Endothelial cell of umbilical vein (primary cell): ENCODE results near the gene CDC45. TPM values are rescaled to one million over a fixed set of nuclear protein-coding genes. Genes with fewer than 3 reads are reported as not detected.

Source experiments
- BruUV-seq: library from RNA; stranded (reverse); fragments of 400-500 nt; replicated peaks from 2 replicates; lab custom pipeline; 2021; lab: Mats Ljungman, UMichigan
- CTCF ChIA-PET: fragments of 300-600, 350-600 bp; sonication (Branson Sonifier 250); formaldehyde crosslinking; loops from one replicate; lab custom pipeline; 2021; ENCODE audit warnings: antibody characterized with exemption, inconsistent platforms; lab: Charles Lee
- POLR2A ChIA-PET: fragments of 300-600, 350-600 bp; sonication (Branson Sonifier 250); formaldehyde crosslinking; loops from one replicate; lab custom pipeline; 2021; ENCODE audit warnings: antibody characterized with exemption, inconsistent platforms; lab: Charles Lee
- DNase-seq: peaks from one replicate; pipeline ENCODE4 v3.0.0-alpha.2; 2011; ENCODE audit warnings: low read depth, low spot score
- FAIRE-seq: peaks from 2 replicates; lab custom pipeline; 2011; peaks lifted over from hg19 to GRCh38; lab: Jason Lieb, UNC
- H2AFZ ChIP-seq: 2 replicates; pipeline ENCODE4 v1.6.0; 2012; ENCODE audit warnings: low read depth, low read length, control low read depth, inconsistent platforms
- H3K27ac ChIP-seq: 2 replicates; pipeline ENCODE4 v1.5.1; 2011; ENCODE audit warnings: low read depth, mild to moderate bottlenecking, control low read depth, low read length, moderate library complexity; ENCODE audit not compliant: insufficient read depth
- H3K27me3 ChIP-seq, 2 experiments: 2 replicates each; pipeline versions ENCODE4 v1.6.0 to v1.6.1; 2011; ENCODE audit warnings: low read length in 2 of 2, mixed read lengths in 1 of 2; ENCODE audit not compliant: control insufficient read depth in 2 of 2, insufficient read depth in 2 of 2
- H3K36me3 ChIP-seq, 2 experiments: 2 replicates in 1 of 2; 3 replicates in 1 of 2; pipeline ENCODE4 v1.5.1; 2011; ENCODE audit warnings: low read length in 2 of 2, mild to moderate bottlenecking in 1 of 2, moderate library complexity in 1 of 2; ENCODE audit not compliant: control insufficient read depth in 2 of 2, insufficient read depth in 2 of 2; ENCODE audit errors: extremely low read depth in 1 of 2
- H3K4me1 ChIP-seq: 3 replicates; pipeline ENCODE4 v1.5.1; 2011; ENCODE audit warnings: mild to moderate bottlenecking, low read length; ENCODE audit not compliant: control insufficient read depth, insufficient read depth; ENCODE audit errors: extremely low read depth
- H3K4me2 ChIP-seq: 2 replicates; pipeline ENCODE4 v1.6.1; 2011; ENCODE audit warnings: low read length, control low read depth, mixed read lengths; ENCODE audit not compliant: insufficient read depth
- H3K4me3 ChIP-seq, 3 experiments: fragments of 200-600 bp in 1 of 3; sonication (generic), shearing (Covaris generic) in 1 of 3; replicated peaks in 1 of 3; 2 replicates each; pipeline ENCODE4 v1.5.1; 2011 to 2016; ENCODE audit warnings: control low read depth in 3 of 3, low read length in 3 of 3, mild to moderate bottlenecking in 2 of 3, inconsistent platforms in 1 of 3, low read depth in 1 of 3, moderate library complexity in 1 of 3; ENCODE audit not compliant: insufficient read depth in 1 of 3
- H3K79me2 ChIP-seq: 2 replicates; pipeline ENCODE4 v1.6.0; 2012; ENCODE audit warnings: low read length, inconsistent platforms; ENCODE audit not compliant: control insufficient read depth, insufficient read depth
- H3K9ac ChIP-seq: replicated peaks from 2 replicates; pipeline ENCODE3; 2011; ENCODE audit warnings: low read length, control low read depth; ENCODE audit not compliant: insufficient read depth; ENCODE audit errors: extremely low read depth
- H3K9me1 ChIP-seq: replicated peaks from 3 replicates; pipeline ENCODE4 v1.6.0; 2011; ENCODE audit warnings: mild to moderate bottlenecking, low read length; ENCODE audit not compliant: control insufficient read depth, insufficient read depth; ENCODE audit errors: extremely low read depth
- H3K9me3 ChIP-seq: replicated peaks from 2 replicates; pipeline ENCODE4 v1.5.1; 2012; ENCODE audit warnings: low read length, inconsistent platforms; ENCODE audit not compliant: control insufficient read depth, insufficient read depth
- H4K20me1 ChIP-seq: replicated peaks from 2 replicates; pipeline ENCODE3; 2011; ENCODE audit warnings: mild to moderate bottlenecking, low read length; ENCODE audit not compliant: control insufficient read depth, insufficient read depth; ENCODE audit errors: extremely low read depth
- CTCF ChIP-seq, 2 donors: IDR thresholded peaks; 1 replicate in 1 of 2; 2 replicates in 1 of 2; pipeline ENCODE4 v1.5.1; 2011; ENCODE audit warnings: low read length in 2 of 2, mild to moderate bottlenecking in 2 of 2, moderate library complexity in 2 of 2, control low read depth in 1 of 2, inconsistent platforms in 1 of 2, low read depth in 1 of 2; ENCODE audit not compliant: insufficient read depth in 1 of 2; ENCODE audit errors: extremely low read depth in 1 of 2
- EZH2 ChIP-seq: IDR thresholded peaks from 2 replicates; pipeline ENCODE4 v1.6.1; 2012; ENCODE audit warnings: borderline replicate concordance, low read depth, mild to moderate bottlenecking, moderate library complexity, low read length, inconsistent platforms; ENCODE audit not compliant: severe bottlenecking
- FOS ChIP-seq: IDR thresholded peaks from 2 replicates; pipeline ENCODE4 v1.6.1; 2011; ENCODE audit warnings: mild to moderate bottlenecking, low read length, moderate library complexity, borderline replicate concordance; ENCODE audit not compliant: insufficient read depth
- GATA2 ChIP-seq: IDR thresholded peaks from 2 replicates; pipeline ENCODE4 v1.7.0; 2011; ENCODE audit warnings: low read depth, mild to moderate bottlenecking, moderate library complexity, mixed read lengths, low read length; ENCODE audit not compliant: insufficient read length, insufficient read depth
- JUN ChIP-seq: IDR thresholded peaks from 2 replicates; pipeline ENCODE4 v1.6.1; 2011; ENCODE audit warnings: borderline replicate concordance, low read depth; ENCODE audit not compliant: insufficient read length, insufficient read depth
- MAX ChIP-seq: IDR thresholded peaks from 2 replicates; pipeline ENCODE4 v1.6.1; 2011; ENCODE audit not compliant: insufficient read depth, insufficient read length
- MYC ChIP-seq: IDR thresholded peaks from one replicate; pipeline ENCODE4 v1.6.1; 2011; ENCODE audit warnings: mild to moderate bottlenecking, low read depth, low read length
- POLR2A ChIP-seq: IDR thresholded peaks from 2 replicates; pipeline ENCODE4 v1.6.1; 2012; ENCODE audit warnings: low read depth, mild to moderate bottlenecking, control low read depth, low read length
- POLR2AphosphoS5 ChIP-seq: IDR thresholded peaks from 2 replicates; pipeline ENCODE4 v1.6.1; 2012; ENCODE audit warnings: low read depth, mild to moderate bottlenecking, control low read depth, low read length, moderate library complexity; ENCODE audit not compliant: insufficient read depth
- dilution Hi-C: fragments of 300-500 bp; cut with MboI; formaldehyde crosslinking; loops from one replicate; pipeline ENCODE4 v1.15.0; 2019; ENCODE audit warnings: low sequenced_read_pairs; ENCODE audit not compliant: extremely low pct_ligation_motif_present
- intact Hi-C: fragments of 100-400 bp; cut with micrococcal nuclease; formaldehyde crosslinking; loops from one replicate; pipeline ENCODE4 v1.10.0; 2022
- polyA plus RNA-seq, 4 experiments: library from polyadenylated mRNA; depleted of rRNA in 3 of 4; stranded (reverse) in 3 of 4; unstranded in 1 of 4; fragments of >200 nt; gene quantifications; 2 replicates each; pipeline versions ENCODE4 v1.2.1 to v1.2.3, GENCODE V29; 2011 to 2012; ENCODE audit warnings: missing spikeins in 1 of 4
- total RNA-seq: library from RNA; stranded (reverse); gene quantifications from 2 replicates; pipeline ENCODE4 v1.2.3, GENCODE V29; 2021

The CDC45 gene
- total and polyA plus RNA-seq, 2 donors (not counting 3 experiments of a cell fraction or from before 2014, with no cell fraction given): 36.6 to 40.6 TPM

GRCh38 chr22:19496324-19496630, 16.6 kb downstream of the CDC45 start:
- no peak overlapping the region for H3K4me2 ChIP-seq
- DNase-seq (no peak), FAIRE-seq (no peak)
- no peak for TF ChIP-seq JUN
- no peak for TF ChIP-seq GATA2
- no peak for TF ChIP-seq POLR2A
- TF ChIP-seq MYC: no peak
- TF ChIP-seq FOS: no peak
- no peak for TF ChIP-seq EZH2
- TF ChIP-seq MAX: no peak
- TF ChIP-seq CTCF (IDR thresholded peaks at IDR 0.05; ENCODE audit: extremely low read depth in 1 of 2, insufficient read depth in 1 of 2, low read depth in 1 of 2, low read length in 2 of 2): no peak
- TF ChIP-seq POLR2AphosphoS5: no peak
- ChIA-PET CTCF (interaction anchor here (0.6 to 6.6 kb wide), 46 partner anchors 9 to 234 kb away, joined by 3 to 358 read pairs (median 6); partner anchors contain the start of genes CDC45 and CLDN5), POLR2A (interaction anchor here (2.0 kb wide), 1 partner anchor 134 kb away, joined by 6 read pairs; no protein-coding TSS in a partner anchor)
- H4K20me1 ChIP-seq: no peaks in the 10 kb centered on the region
- no peaks in the 10 kb centered on the region for H3K27me3 ChIP-seq
- H3K9me1 ChIP-seq: no peaks in the 10 kb centered on the region
- no peak overlapping the region for H3K27ac ChIP-seq
- H3K4me1 ChIP-seq: no peaks in the 10 kb centered on the region
- H3K4me3 ChIP-seq: no peak overlapping the region
- no peaks in the 10 kb centered on the region for H3K9me3 ChIP-seq
- H3K79me2 ChIP-seq: no peaks in the 10 kb centered on the region
- H3K9ac ChIP-seq: no peak overlapping the region
- H3K36me3 ChIP-seq: peaks cover 0 to 6% of the 10 kb centered on the region in 2 experiments
- BruUV-seq: no TSS peak
- intact Hi-C loops (loop anchor here (1.0 kb wide), 1 partner anchor 134 kb away; no protein-coding TSS in a partner anchor), dilution Hi-C loops (no loop called here)
- no peak overlapping the region for H2AFZ ChIP-seq
